GM23338 (cell line): ENCODE data around the gene RBM33. TPM values are rescaled to one million over a fixed set of nuclear protein-coding genes. Genes with fewer than 3 reads are reported as not detected.

Source experiments
- CREB1 ChIP-seq: fragments of 250-450 bp; sonication (Bioruptor Pico); IDR thresholded peaks from 2 replicates; pipeline ENCODE4 v1.5.0; 2020; ENCODE audit warnings: low read depth, mild to moderate bottlenecking, moderate library complexity
- CTCF ChIP-seq, 2 experiments: fragments of 200-600 bp in 1 of 2; sonication (generic) in 1 of 2; conservative IDR thresholded peaks; 2 replicates each; pipeline versions ENCODE4 v1.5.1 to v1.6.1; 2016 to 2017; ENCODE audit warnings: antibody characterized with exemption in 2 of 2, low read depth in 2 of 2, mild to moderate bottlenecking in 2 of 2, moderate library complexity in 1 of 2
- ETS1 ChIP-seq: IDR thresholded peaks from 2 replicates; pipeline ENCODE4 v1.6.1; 2016; ENCODE audit warnings: antibody characterized with exemption
- JUNB ChIP-seq: IDR thresholded peaks from one replicate; pipeline ENCODE4 v1.6.1; 2016; ENCODE audit warnings: antibody characterized with exemption; ENCODE audit not compliant: unreplicated experiment
- NANOG ChIP-seq: IDR thresholded peaks from 2 replicates; pipeline ENCODE4 v1.6.1; 2016; ENCODE audit warnings: antibody characterized with exemption, borderline replicate concordance
- POLR2AphosphoS5 ChIP-seq: IDR thresholded peaks from 2 replicates; pipeline ENCODE4 v1.6.1; 2016; ENCODE audit warnings: antibody characterized with exemption, low read depth
- STAT1 ChIP-seq: IDR thresholded peaks from one replicate; pipeline ENCODE4 v1.6.1; 2016; ENCODE audit warnings: antibody characterized with exemption; ENCODE audit not compliant: unreplicated experiment
- ZNF462 ChIP-seq: fragments of 250-450 bp; sonication (Bioruptor Pico); IDR thresholded peaks from 2 replicates; pipeline ENCODE4 v1.5.0; 2020; ENCODE audit warnings: mild to moderate bottlenecking, moderate library complexity
- polyA plus RNA-seq: library from polyadenylated mRNA; unstranded; fragments of >200 nt; fragmentation: Nextera tagmentation; extraction: Ambion mirVana; gene quantifications from 2 replicates; pipeline ENCODE4 v1.2.1, GENCODE V29; 2016
- total RNA-seq: library from RNA; depleted of rRNA; stranded (reverse); fragments of >200 nt; shearing (Covaris generic); gene quantifications from 2 replicates; pipeline ENCODE4 v1.2.3, GENCODE V29; 2014

Gene RBM33
- total and polyA plus RNA-seq, 2 experiments from 2014 or later, result 47.7 to 94.7 TPM

GRCh38 chr7:155776606-155777005 is 132.1 kb downstream of the RBM33 start (continued):
- no peak for TF ChIP-seq ZNF462
- no peak for TF ChIP-seq CREB1 (CRISPR knock-in tag)
- TF ChIP-seq CTCF (conservative IDR thresholded peaks at IDR 0.05; ENCODE audit: low read depth in 2 of 2), result no peak
- no peak for TF ChIP-seq NANOG
- no peak for TF ChIP-seq ETS1
- TF ChIP-seq STAT1, result no peak
- TF ChIP-seq POLR2AphosphoS5, result no peak
- TF ChIP-seq JUNB, result no peak
